ENCODE results near the gene ADAP1. TPM values are rescaled to one million over a fixed set of nuclear protein-coding genes. Genes with fewer than 3 reads are reported as not detected.

Gene ADAP1
- total RNA-seq, 1 donor from 2014 or later = 0.30 TPM

DNA sequence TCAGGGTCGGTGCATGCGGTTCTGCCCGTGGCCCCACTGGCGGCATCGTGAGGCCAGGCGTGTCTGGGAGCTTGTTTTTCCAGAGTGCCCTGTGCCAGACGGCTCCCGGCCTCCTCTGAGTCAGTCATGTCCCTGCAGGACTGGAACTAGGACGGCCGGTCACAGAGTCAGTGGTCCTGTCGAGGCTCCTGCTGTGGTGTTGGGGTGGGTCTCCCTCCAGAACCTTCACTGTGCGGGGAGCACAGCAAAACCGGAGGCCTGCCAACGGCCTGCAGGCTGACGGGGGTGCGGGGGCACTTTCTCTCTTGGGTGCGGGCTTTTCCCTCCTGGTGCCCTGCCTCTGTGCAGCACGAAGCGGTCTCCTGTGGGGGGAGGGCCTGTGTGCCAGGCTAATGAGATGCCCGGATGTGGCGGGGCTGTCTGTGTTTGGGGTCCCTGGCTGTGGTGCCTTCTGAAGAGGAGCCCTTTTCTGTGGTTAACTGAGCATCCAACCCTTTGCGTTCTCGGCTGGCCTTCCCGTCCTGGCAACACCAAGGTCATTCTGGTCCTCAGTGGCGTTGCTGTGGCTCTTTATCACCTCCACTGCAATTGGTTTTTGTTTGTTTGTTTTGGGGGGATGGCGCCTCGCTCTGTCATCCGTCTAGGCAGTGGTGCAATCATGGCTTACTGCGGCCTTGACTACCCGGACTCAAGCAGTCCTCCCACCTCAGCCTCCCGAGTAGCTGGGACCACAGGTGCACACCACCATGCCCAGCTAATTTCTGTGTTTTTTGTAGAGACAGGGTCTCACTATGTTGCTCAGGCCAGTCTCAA is 70.1 kb downstream of the ADAP1 start:
- Mint-ChIP-seq H3K27me3 (ENCODE audit: insufficient read depth, low read depth) (peaks cover 2% of the 10 kb centered on the region), H3K27ac (peak overlapping the region; percentile 50)
- peaks cover 99% of the 10 kb centered on the region for H4K20me1 ChIP-seq (ENCODE audit: low read depth)

DNA sequence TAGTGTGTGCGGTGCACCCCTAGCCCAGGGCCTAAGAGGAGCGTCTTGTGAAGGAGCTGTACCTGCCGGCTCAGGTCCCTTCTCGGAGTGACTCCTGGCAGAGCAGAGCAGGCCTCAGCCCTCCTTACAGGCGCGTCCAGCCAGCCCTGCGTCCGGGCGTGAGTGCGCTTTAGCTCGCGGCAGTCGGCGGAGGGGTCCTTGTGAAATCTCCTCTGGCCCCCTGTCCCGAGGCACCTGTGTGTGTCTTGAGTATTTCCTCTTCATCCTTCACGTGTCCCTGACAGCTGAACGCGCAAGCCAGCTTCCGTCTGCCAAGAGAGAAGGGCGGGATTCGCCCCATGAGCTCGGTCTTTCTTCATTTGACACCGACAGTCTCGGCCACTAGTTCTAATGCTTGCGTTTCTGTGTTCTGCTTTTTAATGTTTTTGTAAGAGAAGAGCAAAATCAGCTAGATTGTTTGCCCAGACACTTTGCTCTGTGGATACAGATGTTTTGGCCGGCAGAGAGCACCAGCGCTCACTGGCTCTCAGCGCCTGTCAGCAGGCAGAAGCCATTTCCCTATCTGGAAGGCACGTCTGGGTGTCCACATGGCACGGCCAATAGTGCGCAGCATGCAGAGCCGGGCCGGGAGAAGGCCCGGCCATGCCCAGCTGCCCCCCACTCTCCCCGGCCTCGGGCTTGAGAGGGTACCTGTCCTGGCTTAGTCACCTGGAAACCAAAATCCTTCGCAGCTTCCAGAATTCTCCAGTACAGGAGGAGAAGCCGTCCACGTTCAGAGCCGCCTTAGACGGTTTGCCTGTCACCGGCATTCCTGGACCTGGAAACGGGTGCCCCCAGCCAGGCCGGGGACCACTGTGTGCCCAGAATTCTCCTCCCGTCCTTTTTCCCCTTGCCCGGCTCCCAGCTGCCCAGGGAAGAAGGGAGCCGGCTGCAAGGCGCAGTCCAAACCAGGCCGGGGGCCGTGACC is 71.1 kb downstream of the ADAP1 start:
- Histone ChIP-seq H3K4me3 (no peak overlapping the region), H3K27ac (no peak overlapping the region), H3K9me3 (ENCODE audit: low read depth) (no peaks in the 10 kb centered on the region), H3K79me2 (ENCODE audit: low read depth) (peaks cover 96% of the 10 kb centered on the region), H3F3A (ENCODE audit: low read depth) (no peaks in the 10 kb centered on the region), H3K4me2 (no peak overlapping the region), H3K9ac (peak overlapping the region; percentile 32), H3K36me3 (no peaks in the 10 kb centered on the region), H4K20me1 (ENCODE audit: low read depth) (peaks cover 99% of the 10 kb centered on the region), H3K4me1 (peaks cover 3% of the 10 kb centered on the region), H3K27me3 (no peaks in the 10 kb centered on the region), H2AFZ (replicated peaks) (no peak overlapping the region)
- Mint-ChIP-seq H3K27me3 (ENCODE audit: insufficient read depth, low read depth) (peaks cover 2% of the 10 kb centered on the region), H3K4me3 (no peak overlapping the region), H3K36me3 (peaks cover 11% of the 10 kb centered on the region), H3K4me1 (peaks cover 6% of the 10 kb centered on the region), H3K27ac (peak overlapping the region; percentile 88), H3K9me3 (no peaks in the 10 kb centered on the region)
- DNase-seq (ENCODE audit: low spot score) = no peak
- TF ChIP-seq, protein P1, sequence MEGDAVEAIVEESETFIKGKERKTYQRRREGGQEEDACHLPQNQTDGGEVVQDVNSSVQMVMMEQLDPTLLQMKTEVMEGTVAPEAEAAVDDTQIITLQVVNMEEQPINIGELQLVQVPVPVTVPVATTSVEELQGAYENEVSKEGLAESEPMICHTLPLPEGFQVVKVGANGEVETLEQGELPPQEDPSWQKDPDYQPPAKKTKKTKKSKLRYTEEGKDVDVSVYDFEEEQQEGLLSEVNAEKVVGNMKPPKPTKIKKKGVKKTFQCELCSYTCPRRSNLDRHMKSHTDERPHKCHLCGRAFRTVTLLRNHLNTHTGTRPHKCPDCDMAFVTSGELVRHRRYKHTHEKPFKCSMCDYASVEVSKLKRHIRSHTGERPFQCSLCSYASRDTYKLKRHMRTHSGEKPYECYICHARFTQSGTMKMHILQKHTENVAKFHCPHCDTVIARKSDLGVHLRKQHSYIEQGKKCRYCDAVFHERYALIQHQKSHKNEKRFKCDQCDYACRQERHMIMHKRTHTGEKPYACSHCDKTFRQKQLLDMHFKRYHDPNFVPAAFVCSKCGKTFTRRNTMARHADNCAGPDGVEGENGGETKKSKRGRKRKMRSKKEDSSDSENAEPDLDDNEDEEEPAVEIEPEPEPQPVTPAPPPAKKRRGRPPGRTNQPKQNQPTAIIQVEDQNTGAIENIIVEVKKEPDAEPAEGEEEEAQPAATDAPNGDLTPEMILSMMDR (IDR thresholded peaks at IDR 0.05) = no peak
- TF ChIP-seq EZH2phosphoT487 (IDR thresholded peaks at IDR 0.05) = no peak
- TF ChIP-seq EZH2 (IDR thresholded peaks at IDR 0.05) = no peak

More for the DNA sequence above, 70.1 kb downstream of the ADAP1 start:
- Histone ChIP-seq H3K27ac (no peak overlapping the region), H3K27me3 (no peaks in the 10 kb centered on the region), H3K4me3 (no peak overlapping the region), H2AFZ (replicated peaks) (no peak overlapping the region), H3K4me2 (no peak overlapping the region), H3K4me1 (no peaks in the 10 kb centered on the region), H3F3A (ENCODE audit: low read depth) (no peaks in the 10 kb centered on the region), H3K79me2 (ENCODE audit: low read depth) (peaks cover 94% of the 10 kb centered on the region), H3K9ac (no peak overlapping the region), H3K36me3 (no peaks in the 10 kb centered on the region), H3K9me3 (ENCODE audit: low read depth) (no peaks in the 10 kb centered on the region)
- DNase-seq (ENCODE audit: low spot score) = no peak
- TF ChIP-seq, protein P1 (IDR thresholded peaks at IDR 0.05) = no peak
- TF ChIP-seq EZH2 (IDR thresholded peaks at IDR 0.05) (no peak), EZH2phosphoT487 (IDR thresholded peaks at IDR 0.05) (no peak)
- no peaks in the 10 kb centered on the region for H3K9me3 Mint-ChIP-seq
- H3K4me1 Mint-ChIP-seq = peaks cover 2% of the 10 kb centered on the region
- H3K36me3 Mint-ChIP-seq = peaks cover 10% of the 10 kb centered on the region
- H3K4me3 Mint-ChIP-seq = no peak overlapping the region

DNA sequence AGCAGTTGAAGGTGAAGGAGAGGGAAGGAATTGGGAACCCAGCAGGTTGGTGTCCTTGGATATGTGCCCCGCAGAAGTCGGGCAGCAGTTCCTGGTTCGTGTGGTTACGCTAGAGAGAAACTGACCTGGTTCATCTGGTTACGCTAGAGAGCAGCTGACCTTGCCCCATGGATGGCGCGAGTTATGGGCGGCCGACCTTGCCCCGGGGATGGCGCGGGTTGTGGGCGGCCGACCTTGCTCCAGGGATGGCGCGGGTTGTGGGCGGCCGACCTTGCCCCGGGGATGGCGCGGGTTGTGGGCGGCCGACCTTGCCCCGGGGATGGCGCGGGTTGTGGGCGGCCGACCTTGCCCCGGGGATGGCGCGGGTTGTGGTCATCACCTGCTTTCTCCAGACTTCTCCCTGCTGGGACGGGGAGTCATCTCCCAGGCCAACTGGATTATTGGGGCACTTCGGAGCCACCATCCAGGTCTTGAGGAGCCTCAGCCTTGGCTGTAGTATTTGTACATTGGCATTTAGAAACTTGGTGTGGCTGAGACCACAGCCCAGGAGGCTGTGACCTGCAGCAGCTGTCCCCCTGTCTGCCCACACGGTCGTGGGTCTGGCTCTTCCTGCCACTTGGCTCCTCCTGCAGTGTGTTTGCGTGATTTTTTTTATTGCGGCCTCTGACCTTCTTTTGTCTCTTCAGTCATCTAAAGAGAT is 72.0 kb downstream of the ADAP1 start:
- peaks cover 4% of the 10 kb centered on the region for H3K27me3 Mint-ChIP-seq (ENCODE audit: insufficient read depth, low read depth)
- H3K4me3 Mint-ChIP-seq = no peak overlapping the region

More for the DNA sequence above, 72.0 kb downstream of the ADAP1 start:
- no peak for DNase-seq (ENCODE audit: low spot score)
- TF ChIP-seq EZH2phosphoT487 (IDR thresholded peaks at IDR 0.05) = no peak
- TF ChIP-seq, protein P1 (IDR thresholded peaks at IDR 0.05) = no peak
- TF ChIP-seq EZH2 (IDR thresholded peaks at IDR 0.05) = no peak
- Histone ChIP-seq H3K4me3 (no peak overlapping the region), H2AFZ (replicated peaks) (no peak overlapping the region), H3K4me1 (peaks cover 9% of the 10 kb centered on the region), H3K4me2 (no peak overlapping the region), H3K27ac (no peak overlapping the region), H3K79me2 (ENCODE audit: low read depth) (peaks cover 98% of the 10 kb centered on the region), H3K9ac (peak overlapping the region; percentile 32), H3K27me3 (no peaks in the 10 kb centered on the region), H3K9me3 (ENCODE audit: low read depth) (no peaks in the 10 kb centered on the region), H3F3A (ENCODE audit: low read depth) (no peaks in the 10 kb centered on the region), H4K20me1 (ENCODE audit: low read depth) (peaks cover 97% of the 10 kb centered on the region), H3K36me3 (no peaks in the 10 kb centered on the region)
- Mint-ChIP-seq H3K36me3 (peaks cover 11% of the 10 kb centered on the region), H3K4me1 (peaks cover 9% of the 10 kb centered on the region), H3K9me3 (no peaks in the 10 kb centered on the region), H3K27ac (no peak overlapping the region)
